Panc1 (cell line): ENCODE results near the gene UNC5B. TPM values are rescaled to one million over a fixed set of nuclear protein-coding genes. Genes with fewer than 3 reads are reported as not detected.

ENCODE experiments used
- ATAC-seq: fragments of 200-7000 bp; cut with Tn5 transposase; 2 replicates; pipeline ENCODE4 v1.9.1; 2020; ENCODE audit warnings: mild to moderate bottlenecking, moderate library complexity
- BruUV-seq: library from RNA; stranded (reverse); fragments of 400-500 nt; replicated peaks from 2 replicates; lab custom pipeline; 2021; lab: Mats Ljungman, UMichigan
- CTCF ChIA-PET: fragments of 300-600 bp; sonication (Branson Sonifier 250); formaldehyde crosslinking; loops from one replicate; lab custom pipeline; 2022; ENCODE audit warnings: antibody characterized with exemption; lab: Charles Lee
- POLR2A ChIA-PET: fragments of 300-600 bp; sonication (Branson Sonifier 250); formaldehyde crosslinking; loops from one replicate; lab custom pipeline; 2022; ENCODE audit warnings: antibody characterized with exemption; lab: Charles Lee
- DNase-seq: peaks from one replicate; pipeline ENCODE4 v3.0.0-alpha.2; 2010; ENCODE audit warnings: low read depth, low spot score
- H3K27ac ChIP-seq: 2 replicates; pipeline ENCODE4 v1.5.1; 2011; ENCODE audit warnings: mild to moderate bottlenecking, low read length, inconsistent platforms
- H3K27me3 ChIP-seq: fragments of 200-500 bp; sonication (Bioruptor generic); 2 replicates; pipeline ENCODE4 v1.6.0; 2014; ENCODE audit warnings: low read length, inconsistent platforms; ENCODE audit not compliant: control insufficient read depth, insufficient read depth
- H3K36me3 ChIP-seq: fragments of 200-500 bp; sonication (Bioruptor generic); 2 replicates; pipeline ENCODE4 v1.5.1; 2014; ENCODE audit warnings: inconsistent platforms, mild to moderate bottlenecking, low read length, moderate library complexity; ENCODE audit not compliant: control insufficient read depth, insufficient read depth
- H3K4me1 ChIP-seq: 2 replicates; pipeline ENCODE4 v1.5.1; 2011; ENCODE audit warnings: inconsistent platforms, mild to moderate bottlenecking, low read length, moderate library complexity; ENCODE audit not compliant: control insufficient read depth, insufficient read depth
- H3K4me3 ChIP-seq, 2 experiments: 2 replicates each; pipeline ENCODE4 v1.5.1; 2011 to 2012; ENCODE audit warnings: low read depth in 2 of 2, low read length in 2 of 2, mild to moderate bottlenecking in 2 of 2, inconsistent platforms in 1 of 2, moderate library complexity in 1 of 2
- H3K9me3 ChIP-seq: fragments of 200-500 bp; sonication (Bioruptor generic); 2 replicates; pipeline ENCODE4 v1.5.1; 2014; ENCODE audit warnings: low read depth, mild to moderate bottlenecking, inconsistent platforms, low read length, moderate library complexity; ENCODE audit not compliant: control insufficient read depth, insufficient read depth
- CTCF ChIP-seq: fragments of 450-650 bp; IDR thresholded peaks from 2 replicates; pipeline ENCODE4 v1.5.1; 2017; ENCODE audit warnings: mild to moderate bottlenecking
- POLR2AphosphoS5 ChIP-seq: IDR thresholded peaks from 2 replicates; pipeline ENCODE4 v1.6.1; 2012; ENCODE audit warnings: mild to moderate bottlenecking, low read depth, low read length, moderate library complexity
- REST ChIP-seq, 2 experiments: IDR thresholded peaks; 2 replicates each; pipeline ENCODE4 v1.6.1; 2011 to 2012; ENCODE audit warnings: low read depth in 2 of 2, control low read depth in 1 of 2, low read length in 1 of 2, mild to moderate bottlenecking in 1 of 2, moderate library complexity in 1 of 2; ENCODE audit not compliant: insufficient read depth in 1 of 2
- SIN3A ChIP-seq: IDR thresholded peaks from 2 replicates; pipeline ENCODE4 v1.6.1; 2012; ENCODE audit warnings: low read depth, mild to moderate bottlenecking, low read length, moderate library complexity, borderline replicate concordance; ENCODE audit not compliant: insufficient read depth
- TCF7L2 ChIP-seq: IDR thresholded peaks from 2 replicates; pipeline ENCODE4 v1.6.1; 2011; ENCODE audit warnings: mild to moderate bottlenecking, low read depth, low read length, inconsistent platforms
- in situ Hi-C: cut with HindIII; loops from 2 replicates; pipeline ENCODE4 v1.10.0; 2016; ENCODE audit warnings: low sequenced_read_pairs, low pct_unique_long_range_greater_than_20kb
- intact Hi-C: fragments of 100-400 bp; cut with micrococcal nuclease; formaldehyde crosslinking; loops from one replicate; pipeline ENCODE4 v1.10.0; 2022; ENCODE audit not compliant: unreplicated experiment
- total RNA-seq: library from RNA; stranded (reverse); gene quantifications from one replicate; pipeline ENCODE4 v1.2.1, GENCODE V29; 2021; ENCODE audit not compliant: unreplicated experiment

The UNC5B gene
- total RNA-seq, 1 experiment from 2014 or later: 1.1 TPM

- no peak for ATAC-seq
- no TSS peak for BruUV-seq
- intact Hi-C loops (no loop called here), in situ Hi-C loops (no loop called here)
- TF ChIP-seq CTCF (no peak), SIN3A (no peak), TCF7L2 (no peak), REST (IDR thresholded peaks at IDR 0.05; ENCODE audit: insufficient read depth in 1 of 2, low read depth in 2 of 2, low read length in 1 of 2) (no peak), POLR2AphosphoS5 (no peak)
- Histone ChIP-seq H3K27ac (no peak overlapping the region), H3K9me3 (no peaks in the 10 kb centered on the region), H3K27me3 (no peaks in the 10 kb centered on the region), H3K4me3 (no peak overlapping the region), H3K4me1 (no peaks in the 10 kb centered on the region), H3K36me3 (no peaks in the 10 kb centered on the region)
- ChIA-PET CTCF (no interaction called here), POLR2A (no interaction called here)
- no peak for DNase-seq
Measured at GRCh38 chr10:71236822-71237682, 24.7 kb downstream of the UNC5B start.

- no peaks in the 10 kb centered on the region for H3K4me1 ChIP-seq
- POLR2A ChIA-PET: no interaction called here
- H3K27me3 ChIP-seq: no peaks in the 10 kb centered on the region
- CTCF ChIA-PET: no interaction called here
- H3K4me3 ChIP-seq: no peak overlapping the region
- no peaks in the 10 kb centered on the region for H3K9me3 ChIP-seq
- intact Hi-C loops (no loop called here), in situ Hi-C loops (no loop called here)
- no peak for DNase-seq
- H3K36me3 ChIP-seq: no peaks in the 10 kb centered on the region
- no TSS peak for BruUV-seq
- no peak overlapping the region for H3K27ac ChIP-seq
- TF ChIP-seq POLR2AphosphoS5 (no peak), TCF7L2 (no peak)
- ATAC-seq: no peak
Measured at GRCh38 chr10:71237843-71238623, 25.7 kb downstream of the UNC5B start.
